Neural progenitor cell (in vitro differentiated cells): ENCODE measurements around the gene RRP8.

Experiments
- CTCF ChIP-seq: fragments of 200-600 bp; sonication (generic); IDR thresholded peaks from 2 replicates; pipeline ENCODE4 v1.5.1; 2017; ENCODE audit warnings: antibody characterized with exemption, mild to moderate bottlenecking
- EZH2 ChIP-seq: fragments of 200-600 bp; sonication (generic); IDR thresholded peaks from 2 replicates; pipeline ENCODE4 v1.6.1; 2017; ENCODE audit warnings: antibody characterized with exemption, mild to moderate bottlenecking, moderate library complexity
- EZH2phosphoT487 ChIP-seq: fragments of 200-600 bp; sonication (generic); IDR thresholded peaks from 2 replicates; pipeline ENCODE4 v1.6.1; 2017; ENCODE audit warnings: antibody characterized with exemption

- TF ChIP-seq CTCF = no peak
- TF ChIP-seq EZH2 = no peak
- TF ChIP-seq EZH2phosphoT487 = no peak
Measured at GRCh38 chr11:6569706-6570105, 33.7 kb downstream of the RRP8 start.
